ENCODE measurements around the gene ARHGEF33. TPM values are rescaled to one million over a fixed set of nuclear protein-coding genes. Genes with fewer than 3 reads are reported as not detected.

ARHGEF33 gene
- total and polyA plus RNA-seq, 2 of the 13 experiments (the other 11 are each of a cell fraction or from before 2014, with no cell fraction given), result 0.04 TPM; not detected in 1

- TF ChIP-seq ZNF850 (CRISPR knock-in tag; conservative IDR thresholded peaks at IDR 0.05) (no peak), DR1 (CRISPR knock-in tag; IDR thresholded peaks at IDR 0.05) (no peak), SAFB2 (CRISPR knock-in tag; IDR thresholded peaks at IDR 0.05; ENCODE audit: borderline replicate concordance, low read depth) (no peak; the same call in 1 of the 2 replicates), ZNF790 (CRISPR knock-in tag; IDR thresholded peaks at IDR 0.05; ENCODE audit: borderline replicate concordance) (no peak), ZNF12 (CRISPR knock-in tag; IDR thresholded peaks at IDR 0.05) (peak; percentile 24; the same call in 1 of the 2 replicates), CEBPG (CRISPR knock-in tag; IDR thresholded peaks at IDR 0.05) (no peak), NFYB (CRISPR knock-in tag; IDR thresholded peaks at IDR 0.05) (no peak), PRDM10 (CRISPR knock-in tag; IDR thresholded peaks at IDR 0.05; ENCODE audit: low read depth) (0 out of 2 replicates have a peak, but pooled peaks have one; percentile 24), NFIB (CRISPR knock-in tag; IDR thresholded peaks at IDR 0.05; ENCODE audit: borderline replicate concordance) (no peak), JARID2 (CRISPR knock-in tag; IDR thresholded peaks at IDR 0.05; ENCODE audit: insufficient replicate concordance) (no peak), CREB1 (IDR thresholded peaks at IDR 0.05) (no peak), CREB1 (CRISPR knock-in tag; IDR thresholded peaks at IDR 0.05) (no peak), ESRRA (CRISPR knock-in tag; IDR thresholded peaks at IDR 0.05; ENCODE audit: low read depth) (no peak), AKAP8 (CRISPR knock-in tag; IDR thresholded peaks at IDR 0.05) (0 out of 2 replicates have a peak, but pooled peaks have one; percentile 28), IRF9 (CRISPR knock-in tag; IDR thresholded peaks at IDR 0.05; ENCODE audit: borderline replicate concordance) (no peak), FOXP4 (CRISPR knock-in tag; IDR thresholded peaks at IDR 0.05) (peak; percentile 31; the same call in 1 of the 2 replicates), ZNF350 (CRISPR knock-in tag; IDR thresholded peaks at IDR 0.05; ENCODE audit: borderline replicate concordance, low read depth) (peak; percentile 44; the same call in 1 of the 2 replicates), SNRNP70 (IDR thresholded peaks at IDR 0.05; ENCODE audit: low read depth, low read length) (no peak)
These were observed 57.9 kb downstream of the ARHGEF33 start (continued) for GRCh38 chr2:38947241-38948239.
